Upper lobe of left lung (tissue), 6 donors: ENCODE results near the gene MUC15. TPM values are rescaled to one million over a fixed set of nuclear protein-coding genes. Genes with fewer than 3 reads are reported as not detected.

Experiments
- ATAC-seq, 2 donors: fragments of 200-7000 bp; cut with Tn5 transposase; one replicate each; pipeline ENCODE4 v1.9.1; 2022; ENCODE audit warnings: mild to moderate bottlenecking in 2 of 2, moderate library complexity in 2 of 2; ENCODE audit not compliant: low FRiP score in 2 of 2
- DNase-seq, 2 donors: peaks; one replicate each; pipeline ENCODE4 v3.0.0-alpha.2; 2019 to 2020
- H3K27ac ChIP-seq, 4 donors: fragments of 200-600 bp; sonication (generic); one replicate each; pipeline ENCODE4 v1.5.1; 2016 to 2019
- H3K27me3 ChIP-seq, 4 donors: fragments of 200-600 bp; sonication (generic); one replicate each; pipeline ENCODE4 v1.5.1; 2017 to 2019
- H3K36me3 ChIP-seq, 4 donors: fragments of 200-600 bp; sonication (generic); one replicate each; pipeline ENCODE4 v1.5.1; 2016 to 2019
- H3K4me1 ChIP-seq, 4 donors: fragments of 200-600 bp; sonication (generic); one replicate each; pipeline ENCODE4 v1.5.1; 2018 to 2019
- H3K4me3 ChIP-seq, 4 donors: fragments of 200-600 bp; sonication (generic); one replicate each; pipeline ENCODE4 v1.5.1; 2017 to 2019; ENCODE audit warnings: mild to moderate bottlenecking in 2 of 4, moderate library complexity in 1 of 4
- H3K9me3 ChIP-seq, 4 donors: fragments of 200-600 bp; sonication (generic); one replicate each; pipeline ENCODE4 v1.5.1; 2018 to 2019
- EP300 ChIP-seq, 4 donors: sonication (generic); formaldehyde crosslinking; IDR thresholded peaks; one replicate each; pipeline ENCODE4 v1.5.1; 2017; ENCODE audit warnings: antibody characterized with exemption in 4 of 4, control low read depth in 2 of 4
- POLR2A ChIP-seq, 4 donors: fragments of 450-650 bp; IDR thresholded peaks; one replicate each; pipeline ENCODE4 v1.5.1; 2016 to 2017; ENCODE audit warnings: antibody characterized with exemption in 4 of 4, mild to moderate bottlenecking in 2 of 4
- POLR2AphosphoS5 ChIP-seq, 2 donors: sonication (generic); formaldehyde crosslinking; IDR thresholded peaks; one replicate each; pipeline ENCODE4 v1.5.1; 2017; ENCODE audit warnings: antibody characterized with exemption in 2 of 2
- WGBS, 2 donors: methylation state at CpG; one replicate each; pipeline ENCODE4 v1.1.5; 2017 to 2018; 5-methylcytosine and 5-hydroxymethylcytosine counted together
- total RNA-seq, 6 donors: library from RNA; depleted of rRNA in 4 of 6; stranded (reverse); fragments of >200 nt in 4 of 6; gene quantifications; one replicate each; pipeline versions ENCODE4 v1.1.0 to v1.2.1, GENCODE V29; 2016 to 2021
- TF ChIP-seq, protein P1 (sequence below), 6 experiments: fragments of 450-650 bp in 4 of 6; fragments of 200-600 bp in 2 of 6; sonication (generic) in 2 of 6; IDR thresholded peaks; one replicate each; pipeline ENCODE4 v1.5.1; 2016 to 2019; ENCODE audit warnings: antibody characterized with exemption in 6 of 6
- donor health status: DM: no; HTN: no; CAD: no; lungs with moderate emphysema.
- donor health status: DM: no; HTN: yes; CAD: no; lungs with severe emphysema.

The MUC15 gene
- total RNA-seq, 6 donors from 2014 or later = 3.9 to 64.3 (median 13.3) TPM

DNA sequence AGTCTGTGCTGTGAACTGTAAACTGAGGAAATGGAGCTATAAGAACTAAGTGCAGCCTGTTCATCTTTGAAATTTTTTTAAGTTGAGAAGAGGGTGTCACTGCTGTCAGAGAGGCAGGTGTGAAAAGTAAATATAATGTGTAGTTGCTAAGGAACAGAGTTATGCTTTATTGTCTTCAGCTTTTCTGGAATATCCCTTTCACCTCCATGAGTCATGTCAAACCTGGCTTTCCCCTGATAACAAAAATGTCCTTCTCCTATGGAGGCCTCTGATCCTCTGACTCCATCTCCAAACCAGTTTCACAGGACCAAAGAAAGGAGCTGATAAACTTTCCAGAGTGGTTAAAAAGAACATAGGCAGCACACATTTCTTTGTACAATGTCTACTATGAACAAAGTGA is 12.8 kb upstream of the MUC15 start:
- Histone ChIP-seq H3K4me1 (no peaks in the 10 kb centered on the region), H3K9me3 (no peaks in the 10 kb centered on the region), H3K4me3 (no peak overlapping the region), H3K27ac (no peak overlapping the region), H3K27me3 (no peaks in the 10 kb centered on the region), H3K36me3 (no peaks in the 10 kb centered on the region)
- no peak for TF ChIP-seq EP300 (IDR thresholded peaks at IDR 0.05)
- TF ChIP-seq POLR2A (IDR thresholded peaks at IDR 0.05) = no peak
- TF ChIP-seq, protein P1, sequence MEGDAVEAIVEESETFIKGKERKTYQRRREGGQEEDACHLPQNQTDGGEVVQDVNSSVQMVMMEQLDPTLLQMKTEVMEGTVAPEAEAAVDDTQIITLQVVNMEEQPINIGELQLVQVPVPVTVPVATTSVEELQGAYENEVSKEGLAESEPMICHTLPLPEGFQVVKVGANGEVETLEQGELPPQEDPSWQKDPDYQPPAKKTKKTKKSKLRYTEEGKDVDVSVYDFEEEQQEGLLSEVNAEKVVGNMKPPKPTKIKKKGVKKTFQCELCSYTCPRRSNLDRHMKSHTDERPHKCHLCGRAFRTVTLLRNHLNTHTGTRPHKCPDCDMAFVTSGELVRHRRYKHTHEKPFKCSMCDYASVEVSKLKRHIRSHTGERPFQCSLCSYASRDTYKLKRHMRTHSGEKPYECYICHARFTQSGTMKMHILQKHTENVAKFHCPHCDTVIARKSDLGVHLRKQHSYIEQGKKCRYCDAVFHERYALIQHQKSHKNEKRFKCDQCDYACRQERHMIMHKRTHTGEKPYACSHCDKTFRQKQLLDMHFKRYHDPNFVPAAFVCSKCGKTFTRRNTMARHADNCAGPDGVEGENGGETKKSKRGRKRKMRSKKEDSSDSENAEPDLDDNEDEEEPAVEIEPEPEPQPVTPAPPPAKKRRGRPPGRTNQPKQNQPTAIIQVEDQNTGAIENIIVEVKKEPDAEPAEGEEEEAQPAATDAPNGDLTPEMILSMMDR (IDR thresholded peaks at IDR 0.05) = no peak
- no peak for TF ChIP-seq POLR2AphosphoS5 (IDR thresholded peaks at IDR 0.05)
- DNase-seq (no peak), ATAC-seq (no peak)

DNA sequence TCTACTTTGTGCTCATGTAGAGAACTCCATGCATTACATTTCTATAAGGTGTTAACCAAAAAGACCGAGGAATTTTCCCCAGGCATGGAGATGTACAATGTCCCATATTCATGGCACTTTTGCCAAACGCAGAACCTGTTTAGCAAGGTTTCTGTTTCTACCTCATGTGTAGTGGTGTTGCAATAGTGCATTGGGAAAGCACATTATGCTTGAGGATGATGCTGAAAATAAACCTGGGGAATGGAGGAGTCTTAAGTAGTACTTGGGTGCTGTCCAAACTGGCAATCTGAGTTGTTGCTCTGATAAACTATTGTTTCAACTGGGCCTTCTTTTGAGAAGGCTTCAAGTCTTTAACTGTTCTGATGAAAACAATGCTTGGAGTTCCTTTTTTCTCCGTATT is 11.5 kb upstream of the MUC15 start:
- ATAC-seq (peak; percentile 48 to 76), DNase-seq (peak in 1 of 2 donors; percentile 75)
- Histone ChIP-seq H3K27ac (peak overlapping the region in 1 of 4 donors; percentile 31), H3K4me3 (no peak overlapping the region), H3K27me3 (no peaks in the 10 kb centered on the region), H3K36me3 (no peaks in the 10 kb centered on the region), H3K9me3 (no peaks in the 10 kb centered on the region), H3K4me1 (no peaks in the 10 kb centered on the region)
- WGBS, 2 donors = 55 to 68% methylated on average over 3 of the region's 3 CpGs
- TF ChIP-seq EP300 (IDR thresholded peaks at IDR 0.05) = peak in 2 of 4 donors; percentile 58 to 98
- TF ChIP-seq POLR2AphosphoS5 (IDR thresholded peaks at IDR 0.05) = peak; percentile 69 to 81
- TF ChIP-seq, protein P1 (IDR thresholded peaks at IDR 0.05) = no peak
- no peak for TF ChIP-seq POLR2A (IDR thresholded peaks at IDR 0.05)

DNA sequence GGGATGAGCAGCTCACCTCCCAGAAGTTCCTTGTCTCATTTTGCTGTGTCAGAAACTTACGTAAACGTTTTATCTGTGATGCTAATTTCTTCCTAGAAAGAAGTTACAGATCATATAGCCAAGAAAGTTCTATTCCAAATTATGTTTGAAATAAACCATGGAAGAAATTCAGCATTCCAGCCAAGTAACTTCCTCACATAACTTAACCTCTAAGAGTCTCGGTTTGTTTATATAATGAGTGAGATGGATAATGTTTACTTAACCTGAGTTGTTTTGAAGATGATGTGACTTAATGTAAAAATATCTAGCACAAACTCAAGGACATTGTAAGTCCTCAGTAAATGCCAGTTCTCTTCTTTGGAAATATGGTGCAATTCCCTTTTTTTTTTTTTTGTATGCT is 8.9 kb upstream of the MUC15 start:
- no peak for ATAC-seq
- WGBS, 2 donors = 37% methylated on average over 3 of the region's 3 CpGs
- Histone ChIP-seq H3K27ac (no peak overlapping the region), H3K36me3 (no peaks in the 10 kb centered on the region), H3K27me3 (no peaks in the 10 kb centered on the region), H3K4me3 (no peak overlapping the region), H3K9me3 (no peaks in the 10 kb centered on the region), H3K4me1 (no peaks in the 10 kb centered on the region)
- no peak for DNase-seq
- TF ChIP-seq, protein P1 (IDR thresholded peaks at IDR 0.05) = no peak
- TF ChIP-seq POLR2AphosphoS5 (IDR thresholded peaks at IDR 0.05) (no peak), EP300 (IDR thresholded peaks at IDR 0.05) (peak in 1 of 4 donors; percentile 57), POLR2A (IDR thresholded peaks at IDR 0.05) (no peak)

DNA sequence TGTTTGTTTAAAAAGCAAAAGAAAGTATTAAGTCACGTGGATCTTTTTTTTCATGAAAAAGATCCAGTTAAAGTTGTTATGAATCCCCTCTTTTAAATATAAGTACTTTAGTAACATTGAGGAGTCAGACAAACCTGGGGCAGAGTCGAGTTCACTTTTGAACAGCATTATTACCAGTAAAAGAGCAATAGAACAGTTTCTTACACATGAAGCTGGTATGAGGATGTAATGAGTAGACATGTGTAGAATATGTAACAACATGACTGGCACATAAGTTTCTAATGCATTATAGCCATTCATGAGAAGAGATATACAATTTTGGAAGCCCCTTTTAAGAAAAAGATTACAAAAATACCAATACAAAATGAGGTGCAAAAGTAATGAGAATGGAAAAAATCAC is 7.6 kb upstream of the MUC15 start:
- Histone ChIP-seq H3K4me1 (no peaks in the 10 kb centered on the region), H3K27me3 (no peaks in the 10 kb centered on the region), H3K9me3 (no peaks in the 10 kb centered on the region), H3K27ac (no peak overlapping the region), H3K4me3 (no peak overlapping the region), H3K36me3 (no peaks in the 10 kb centered on the region)
- no peak for TF ChIP-seq POLR2A (IDR thresholded peaks at IDR 0.05)
- TF ChIP-seq EP300 (IDR thresholded peaks at IDR 0.05) = no peak
- TF ChIP-seq, protein P1 (IDR thresholded peaks at IDR 0.05) = no peak
- TF ChIP-seq POLR2AphosphoS5 (IDR thresholded peaks at IDR 0.05) = no peak
- DNase-seq (no peak), ATAC-seq (no peak)
- WGBS, 2 donors = 70 to 72% methylated on average over 2 of the region's 2 CpGs

DNA sequence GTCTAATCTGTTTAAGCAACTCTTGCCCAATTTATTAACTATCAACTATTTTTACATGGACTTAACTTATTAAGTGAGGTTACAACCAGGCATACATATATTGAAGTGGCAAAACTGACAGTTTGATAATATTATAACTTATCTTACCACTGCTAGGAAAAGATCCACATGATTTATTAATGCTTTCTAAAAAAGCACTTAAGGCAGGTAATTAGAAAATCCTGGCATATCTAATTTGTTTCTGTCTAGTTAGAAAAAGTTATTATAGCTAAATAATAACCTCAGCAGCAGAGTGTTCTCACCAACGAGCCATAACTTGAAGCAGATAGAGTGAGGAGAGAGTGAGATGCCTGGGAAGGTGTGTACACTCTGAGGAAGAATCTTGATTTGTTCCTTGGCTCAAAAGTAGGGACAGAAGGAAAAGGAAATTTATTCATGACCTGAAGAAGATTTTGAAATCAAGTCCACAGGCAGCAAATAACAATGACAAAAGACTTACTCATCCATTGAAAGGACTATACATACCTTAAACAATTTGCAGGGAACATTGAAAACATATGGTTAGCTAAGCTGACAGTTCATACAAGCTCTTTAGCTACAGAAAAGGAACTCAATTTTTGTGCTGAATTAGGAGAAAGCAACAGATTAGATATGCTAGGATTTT is 7.1 kb upstream of the MUC15 start:
- no peaks in the 10 kb centered on the region for H3K36me3 ChIP-seq
- ATAC-seq (no peak), DNase-seq (no peak)
- no peaks in the 10 kb centered on the region for H3K4me1 ChIP-seq
- TF ChIP-seq, protein P1 (IDR thresholded peaks at IDR 0.05) = no peak
- TF ChIP-seq EP300 (IDR thresholded peaks at IDR 0.05) = no peak
- no peak for TF ChIP-seq POLR2A (IDR thresholded peaks at IDR 0.05)
- TF ChIP-seq POLR2AphosphoS5 (IDR thresholded peaks at IDR 0.05) = no peak
- WGBS, 2 donors = 33 to 50% methylated on average over 1 of the region's 1 CpG
- H3K4me3 ChIP-seq = no peak overlapping the region
- no peaks in the 10 kb centered on the region for H3K9me3 ChIP-seq
- H3K27ac ChIP-seq = no peak overlapping the region
- H3K27me3 ChIP-seq = no peaks in the 10 kb centered on the region
